NCI-H2171 (cell line): ENCODE results near the gene ARG1.
"Not testable (repeated sequence)": the region's sequence is repeated elsewhere in the genome, so short reads cannot be mapped to it uniquely, and the experiment has no call there.

ENCODE experiments used
- DNase-seq: peaks from one replicate; lab custom pipeline; 2025; lab: John Stamatoyannopoulos, UW

The ARG1 gene

GRCh38 chr6:131572686-131573415 is at the start of gene ARG1:
Gene ARG1, plus strand, starts transcription at chr6:131573226. Its CDS starts 57 bp downstream, at chr6:131573283.
- DNase-seq: no peak

- no peak for DNase-seq
These were observed 48.9 kb upstream of the ARG1 start for GRCh38 chr6:131523988-131524673.

- DNase-seq: no peak
These were observed 48.2 kb upstream of the ARG1 start for GRCh38 chr6:131524695-131525336.

- not testable (repeated sequence) for DNase-seq
These were observed 42.1 kb upstream of the ARG1 start for GRCh38 chr6:131530936-131531335.

GRCh38 chr6:131531681-131532080 is 41.3 kb upstream of the ARG1 start:
- DNase-seq: not testable (repeated sequence)

- no peak for DNase-seq
These were observed 40.4 kb upstream of the ARG1 start for GRCh38 chr6:131532580-131533039.

GRCh38 chr6:131538615-131539014 is 34.4 kb upstream of the ARG1 start:
- not testable (repeated sequence) for DNase-seq

- no peak for DNase-seq
These were observed 27.7 kb upstream of the ARG1 start for GRCh38 chr6:131545317-131545716.

- no peak for DNase-seq
These were observed 25.5 kb upstream of the ARG1 start for GRCh38 chr6:131547488-131547887.

GRCh38 chr6:131548441-131548840 is 24.6 kb upstream of the ARG1 start:
- DNase-seq: no peak

- DNase-seq: no peak
These were observed 23.2 kb upstream of the ARG1 start for GRCh38 chr6:131549811-131550210.

GRCh38 chr6:131551902-131552301 is 21.1 kb upstream of the ARG1 start:
- DNase-seq: no peak

- DNase-seq: no peak
These were observed 20.5 kb upstream of the ARG1 start for GRCh38 chr6:131552572-131552971.

GRCh38 chr6:131555992-131556391 is 17.0 kb upstream of the ARG1 start:
- no peak for DNase-seq

- DNase-seq: no peak
These were observed 14.1 kb upstream of the ARG1 start for GRCh38 chr6:131558922-131559321.

GRCh38 chr6:131561925-131562707 is 10.9 kb upstream of the ARG1 start:
- DNase-seq: no peak

- no peak for DNase-seq
These were observed 8.0 kb upstream of the ARG1 start for GRCh38 chr6:131565056-131565455.

- DNase-seq: no peak
These were observed 4.3 kb upstream of the ARG1 start for GRCh38 chr6:131568726-131569125.

GRCh38 chr6:131574133-131574532 is 1.1 kb downstream of the ARG1 start:
- DNase-seq: no peak

- DNase-seq: no peak
These were observed 1.7 kb downstream of the ARG1 start for GRCh38 chr6:131574686-131575085.

GRCh38 chr6:131575834-131576478 is 2.9 kb downstream of the ARG1 start:
- DNase-seq: no peak

GRCh38 chr6:131581523-131581922 is 8.5 kb downstream of the ARG1 start:
- DNase-seq: no peak
